Activated CD8-positive, alpha-beta memory T cell treated with anti-CD3 and anti-CD28 coated beads, Interleukin-2, amount 50 U/mL, for 24 hours (primary cell): ENCODE data around the gene MC1R.
"Not testable (repeated sequence)": the region's sequence is repeated elsewhere in the genome, so short reads cannot be mapped to it uniquely, and the experiment has no call there.

Experiments used
- DNase-seq: peaks from one replicate; pipeline ENCODE4 v3.0.0-alpha.2; 2020; ENCODE audit errors: extremely low read depth

The MC1R gene

GRCh38 chr16:89913408-89914387 is 5.0 kb upstream of the MC1R start:
- no peak for DNase-seq

DNA sequence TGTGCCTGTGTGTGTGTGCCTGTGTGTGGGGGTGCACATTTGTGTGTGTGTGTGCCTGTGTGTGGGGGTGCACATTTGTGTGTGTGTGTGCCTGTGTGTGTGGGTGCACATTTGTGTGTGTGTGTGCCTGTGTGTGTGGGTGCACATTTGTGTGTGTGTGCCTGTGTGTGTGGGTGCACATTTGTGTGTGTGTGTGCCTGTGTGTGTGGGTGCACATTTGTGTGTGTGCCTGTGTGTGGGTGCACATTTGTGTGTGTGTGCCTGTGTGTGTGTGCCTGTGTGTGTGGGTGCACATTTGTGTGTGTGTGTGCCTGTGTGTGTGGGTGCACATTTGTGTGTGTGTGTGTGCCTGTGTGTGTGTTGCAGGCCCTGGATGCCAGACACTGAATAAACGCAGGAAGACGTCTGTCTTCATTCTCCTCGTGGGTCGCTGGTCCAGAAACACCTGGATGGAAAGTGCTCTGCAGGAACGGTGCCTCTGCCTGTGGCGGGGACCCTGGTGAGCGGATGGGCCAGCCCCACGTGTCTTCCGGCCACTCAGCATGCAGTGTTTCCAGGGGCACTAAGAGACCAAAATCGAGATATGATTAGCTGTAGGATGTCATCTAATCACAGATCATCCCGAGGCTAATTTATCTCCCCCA is 3.9 kb upstream of the MC1R start:
- DNase-seq = not testable (repeated sequence)

DNA sequence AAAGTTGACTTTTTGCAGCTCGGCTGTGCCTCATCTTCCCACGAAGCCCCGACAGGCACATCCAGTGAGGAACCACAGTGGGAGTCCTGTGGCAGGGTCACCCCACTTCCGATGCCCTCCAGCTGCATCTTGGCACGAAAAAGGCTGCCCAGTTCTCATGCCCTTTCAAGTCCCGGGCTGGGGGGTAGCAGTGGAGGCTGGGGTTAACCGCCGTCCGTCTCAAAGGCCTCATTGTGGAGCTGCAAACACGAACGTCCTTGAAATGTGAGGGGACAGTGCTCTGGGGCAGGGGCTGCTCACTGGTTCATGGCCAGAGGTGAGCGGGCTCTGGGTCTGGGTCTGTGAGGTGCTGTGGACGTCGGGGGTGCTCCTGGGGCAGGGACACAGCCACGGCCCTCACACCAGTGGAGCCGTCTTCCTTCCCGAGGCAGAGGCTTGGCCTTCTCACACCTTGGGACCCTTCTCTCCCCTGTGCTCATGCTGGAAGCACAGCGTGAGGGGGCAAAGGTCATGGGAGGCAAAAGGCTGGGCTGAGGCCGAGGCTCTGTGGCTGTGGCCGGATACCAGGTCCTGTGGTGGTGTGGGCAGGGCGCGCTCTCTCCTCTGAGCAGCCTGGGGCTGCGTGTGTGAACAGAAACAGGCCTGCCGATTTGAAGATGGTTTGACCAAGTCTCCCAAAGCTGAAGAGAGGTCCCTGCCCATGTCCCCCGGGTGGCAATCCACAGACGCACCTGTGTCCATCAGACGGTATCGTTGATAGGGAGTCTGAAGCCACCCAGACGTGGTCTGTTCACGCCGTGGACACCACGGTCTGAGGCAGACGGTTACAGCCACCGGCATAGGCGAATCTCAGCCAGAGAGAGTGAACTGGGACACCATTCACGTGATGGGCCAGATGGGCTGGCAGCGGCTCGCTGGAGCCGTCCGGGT is 3.1 kb upstream of the MC1R start:
- no peak for DNase-seq

GRCh38 chr16:89917773-89918452 is 749 bp upstream of the MC1R start:
- peak; percentile 43 for DNase-seq

DNA sequence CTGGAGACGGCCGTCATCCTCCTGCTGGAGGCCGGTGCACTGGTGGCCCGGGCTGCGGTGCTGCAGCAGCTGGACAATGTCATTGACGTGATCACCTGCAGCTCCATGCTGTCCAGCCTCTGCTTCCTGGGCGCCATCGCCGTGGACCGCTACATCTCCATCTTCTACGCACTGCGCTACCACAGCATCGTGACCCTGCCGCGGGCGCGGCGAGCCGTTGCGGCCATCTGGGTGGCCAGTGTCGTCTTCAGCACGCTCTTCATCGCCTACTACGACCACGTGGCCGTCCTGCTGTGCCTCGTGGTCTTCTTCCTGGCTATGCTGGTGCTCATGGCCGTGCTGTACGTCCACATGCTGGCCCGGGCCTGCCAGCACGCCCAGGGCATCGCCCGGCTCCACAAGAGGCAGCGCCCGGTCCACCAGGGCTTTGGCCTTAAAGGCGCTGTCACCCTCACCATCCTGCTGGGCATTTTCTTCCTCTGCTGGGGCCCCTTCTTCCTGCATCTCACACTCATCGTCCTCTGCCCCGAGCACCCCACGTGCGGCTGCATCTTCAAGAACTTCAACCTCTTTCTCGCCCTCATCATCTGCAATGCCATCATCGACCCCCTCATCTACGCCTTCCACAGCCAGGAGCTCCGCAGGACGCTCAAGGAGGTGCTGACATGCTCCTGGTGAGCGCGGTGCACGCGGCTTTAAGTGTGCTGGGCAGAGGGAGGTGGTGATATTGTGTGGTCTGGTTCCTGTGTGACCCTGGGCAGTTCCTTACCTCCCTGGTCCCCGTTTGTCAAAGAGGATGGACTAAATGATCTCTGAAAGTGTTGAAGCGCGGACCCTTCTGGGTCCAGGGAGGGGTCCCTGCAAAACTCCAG is 1.1 kb downstream of the MC1R start:
- DNase-seq = no peak

GRCh38 chr16:89920723-89921122 is 2.1 kb downstream of the MC1R start:
- no peak for DNase-seq

- DNase-seq = no peak
Measured at GRCh38 chr16:89921131-89921701, 2.6 kb downstream of the MC1R start.

DNA sequence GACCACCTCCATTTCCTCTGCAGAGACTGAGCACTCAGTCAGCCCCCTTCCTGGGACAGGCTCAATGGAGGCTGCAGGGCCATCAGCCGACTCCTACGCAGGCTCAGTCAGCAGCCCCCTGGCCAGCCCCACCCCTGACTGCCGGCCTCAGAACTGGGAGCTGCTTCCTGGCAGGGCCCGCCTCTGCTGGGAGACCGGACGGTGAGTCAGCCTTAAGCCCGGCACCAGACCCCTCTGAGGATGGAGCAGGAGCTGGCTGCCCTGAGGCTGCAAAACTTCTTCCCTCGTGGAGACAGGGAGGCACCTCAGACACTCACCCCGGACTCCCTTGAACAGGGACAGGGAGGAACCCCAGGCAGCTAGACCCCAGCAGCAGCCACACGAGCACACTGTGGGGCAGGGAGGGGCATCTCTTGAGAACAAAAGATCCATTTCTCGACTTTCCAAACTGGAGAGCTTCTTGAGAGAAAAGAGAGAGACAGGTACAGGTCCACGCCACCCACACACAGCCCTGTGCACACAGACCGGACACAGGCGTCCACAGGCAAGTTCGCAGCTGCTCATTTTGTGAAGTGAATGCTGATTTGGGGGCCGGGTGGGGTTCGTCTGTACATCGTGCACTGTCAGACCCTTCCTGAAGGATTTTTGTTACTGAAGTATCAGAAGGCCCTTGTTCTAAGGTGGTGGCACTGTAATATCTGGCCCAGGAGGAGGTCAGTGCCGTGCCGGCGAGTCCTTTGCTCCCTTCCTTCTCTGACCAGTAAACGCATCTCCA is 3.2 kb downstream of the MC1R start:
- no peak for DNase-seq

DNA sequence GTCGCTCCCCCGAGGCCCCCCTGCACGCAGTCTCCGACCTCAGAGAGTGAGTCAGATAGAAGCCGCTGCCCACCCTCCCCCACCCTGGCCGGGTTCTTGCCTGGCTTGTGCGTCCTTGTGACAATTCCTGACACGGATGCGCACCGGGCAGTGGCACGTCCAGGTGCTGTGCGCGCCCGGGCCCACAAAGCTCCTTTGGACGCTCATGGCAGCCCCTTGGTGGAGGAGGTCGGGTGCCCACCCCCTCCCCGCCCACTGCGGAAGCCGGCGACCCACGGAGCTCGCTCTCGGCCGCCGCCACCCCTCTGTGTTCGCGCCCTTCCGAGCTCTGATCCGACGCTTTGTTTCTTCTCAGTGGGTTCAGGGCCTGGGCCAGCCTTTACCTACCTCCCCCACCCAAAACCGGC is 3.8 kb downstream of the MC1R start:
- DNase-seq = no peak

DNA sequence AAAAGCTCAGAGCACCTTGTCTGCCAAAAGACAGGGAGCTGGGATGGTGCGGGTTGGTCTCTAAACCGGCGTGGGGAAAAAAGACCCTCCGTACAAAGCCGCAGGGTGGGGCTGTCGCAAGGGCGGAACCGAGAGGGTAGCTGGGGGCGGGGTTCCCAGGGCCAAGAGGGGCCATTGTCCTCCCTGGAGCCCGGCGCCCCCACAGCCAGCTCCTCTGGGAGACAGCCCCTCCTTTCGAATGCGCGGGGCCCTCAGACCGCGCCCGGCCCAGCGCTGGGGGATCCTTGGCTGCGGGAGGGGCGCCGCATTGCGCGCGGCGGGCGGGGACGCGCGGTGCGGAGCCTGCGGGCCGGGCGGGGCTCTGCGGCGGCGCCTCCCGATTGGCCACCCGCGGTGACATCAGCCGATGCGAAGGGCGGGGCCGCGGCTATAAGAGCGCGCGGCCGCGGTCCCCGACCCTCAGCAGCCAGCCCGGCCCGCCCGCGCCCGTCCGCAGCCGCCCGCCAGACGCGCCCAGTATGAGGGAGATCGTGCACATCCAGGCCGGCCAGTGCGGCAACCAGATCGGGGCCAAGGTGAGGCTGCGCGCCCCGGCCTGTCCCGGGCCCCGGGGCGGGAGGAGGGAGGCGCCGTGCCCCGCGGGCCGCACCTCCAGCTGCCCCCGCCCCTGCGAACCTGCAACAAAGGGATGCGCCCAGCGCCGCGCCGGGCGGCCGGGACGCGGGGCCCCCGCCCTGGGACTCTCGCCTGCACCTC is 4.4 kb downstream of the MC1R start, which contains the start of gene TUBB3:
TUBB3 (plus strand) TSS at position 459 of the 756 bp plus-strand sequence; CDS start at position 519, 60 bp downstream.
- no peak for DNase-seq

GRCh38 chr16:89923640-89924296 is 5.1 kb downstream of the MC1R start:
- DNase-seq = no peak

DNA sequence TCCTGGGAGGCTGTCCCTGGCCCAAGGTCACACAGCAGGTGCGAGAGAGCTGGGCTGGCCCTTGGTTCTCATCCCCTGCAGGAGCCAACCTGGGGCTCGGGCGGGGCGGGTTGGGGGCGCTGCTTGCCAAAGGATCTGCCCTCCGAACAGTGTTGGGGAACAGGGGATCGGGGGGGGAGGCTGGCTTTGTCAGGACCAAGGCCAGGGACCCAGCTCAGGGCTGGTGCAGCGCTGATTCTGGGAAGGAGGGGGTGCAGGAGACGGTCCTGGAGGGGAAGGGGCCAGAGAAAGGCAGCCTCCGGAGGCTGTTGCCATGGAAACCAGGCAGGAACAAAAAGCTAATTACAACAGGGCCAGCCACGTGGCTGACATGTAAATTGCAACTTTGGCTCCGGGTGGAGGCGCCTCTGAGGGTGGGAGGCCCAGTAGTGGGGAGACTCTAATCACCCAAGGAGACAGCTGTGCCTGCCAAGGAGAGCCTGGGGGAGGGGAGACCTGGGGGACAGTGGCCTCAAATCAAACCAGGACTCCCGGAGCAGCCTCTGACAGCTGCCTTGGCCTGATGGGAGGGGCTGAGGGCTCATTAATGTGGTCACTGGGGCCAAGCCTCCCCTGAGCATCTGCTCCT is 5.7 kb downstream of the MC1R start:
- DNase-seq = no peak

- no peak for DNase-seq
Measured at GRCh38 chr16:89924925-89925307, 6.3 kb downstream of the MC1R start.

DNA sequence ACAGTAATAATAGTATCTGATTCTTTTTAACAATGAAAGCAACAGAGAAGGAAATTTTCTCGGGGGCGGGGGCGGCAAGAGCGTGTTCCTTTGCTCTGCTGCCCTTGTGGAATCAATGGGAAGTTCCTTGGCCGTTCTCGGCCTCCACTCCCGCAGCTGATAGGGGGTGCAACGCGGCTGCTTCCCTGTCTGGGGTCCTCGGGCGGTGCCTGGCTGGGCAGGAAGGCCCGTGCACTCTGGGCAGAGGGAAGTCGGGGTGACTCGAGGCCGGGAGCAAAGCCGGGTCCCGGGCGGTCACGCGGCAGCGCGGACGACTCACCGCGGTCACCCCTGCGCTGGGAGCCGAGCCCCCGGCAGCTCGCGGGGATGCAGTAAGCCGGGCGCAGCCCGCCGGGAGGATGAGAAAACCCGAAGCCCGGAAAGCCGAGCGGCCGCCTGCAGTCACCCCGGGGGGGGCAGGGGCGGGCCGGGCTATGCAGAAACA is 7.0 kb downstream of the MC1R start:
- DNase-seq = no peak

DNA sequence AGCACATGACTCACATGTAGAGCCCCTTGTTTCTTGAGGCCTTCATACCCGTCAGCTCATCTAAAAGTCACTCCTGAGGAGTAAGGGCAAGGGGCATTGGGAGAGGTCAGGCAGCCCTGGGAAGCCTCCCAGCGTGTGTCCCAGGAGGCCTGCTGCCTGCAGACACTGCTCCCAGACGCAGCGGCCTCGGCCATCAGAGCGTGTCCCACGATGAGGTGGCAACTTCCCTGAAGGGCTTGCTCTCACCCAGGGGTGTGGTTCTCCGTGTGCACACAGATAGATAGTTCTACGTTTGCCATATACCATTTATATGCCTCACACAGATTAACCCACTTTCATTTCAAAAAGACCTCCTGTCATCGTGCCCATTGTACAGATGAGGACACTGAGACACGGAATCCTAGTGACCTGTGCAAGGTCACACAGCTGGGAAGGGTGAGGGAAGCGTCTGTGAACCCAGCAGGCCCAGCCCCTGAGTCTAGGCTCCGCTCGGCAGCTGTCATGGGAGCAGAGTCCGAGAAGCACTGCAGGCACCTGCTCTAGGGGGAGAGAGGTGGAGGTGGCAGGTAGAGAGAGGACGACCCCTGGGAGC is 12.7 kb downstream of the MC1R start:
- no peak for DNase-seq

DNA sequence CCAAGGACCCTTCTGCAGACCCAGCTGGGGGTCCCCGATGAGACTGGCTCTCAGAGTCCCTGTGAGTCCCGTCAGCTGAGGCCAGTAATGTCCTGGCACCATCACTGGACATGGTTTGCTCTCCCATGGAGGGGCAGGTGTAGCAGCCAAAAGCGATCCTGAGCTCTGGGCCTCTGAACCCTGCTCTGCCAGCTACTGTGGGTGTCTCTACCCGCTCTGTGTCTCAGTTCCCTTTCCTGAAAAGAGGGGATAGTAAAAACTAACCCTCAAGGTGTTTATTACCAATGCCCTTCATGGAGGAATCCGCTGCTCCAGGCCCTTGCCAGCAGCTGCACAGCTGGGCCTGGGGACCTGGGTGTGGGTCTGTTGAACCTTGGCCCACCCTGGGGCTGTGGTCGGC is 13.3 kb downstream of the MC1R start:
- no peak for DNase-seq

- not testable (repeated sequence) for DNase-seq
Measured at GRCh38 chr16:89934019-89934418, 15.4 kb downstream of the MC1R start.
